ENCODE results near the gene FGFR3.

- TF ChIP-seq GABPA (IDR thresholded peaks at IDR 0.05; ENCODE audit: low read depth) (no peak), FOXM1 (IDR thresholded peaks at IDR 0.05; ENCODE audit: low read depth) (no peak), TAF1 (IDR thresholded peaks at IDR 0.05; ENCODE audit: borderline replicate concordance, low read depth, low read length) (no peak), USF2 (IDR thresholded peaks at IDR 0.05; ENCODE audit: borderline replicate concordance, low read depth, low read length) (no peak), CTCF (IDR thresholded peaks at IDR 0.05) (no peak), REST (IDR thresholded peaks at IDR 0.05; ENCODE audit: low read depth, low read length) (no peak), ELF1 (IDR thresholded peaks at IDR 0.05) (no peak), CHD2 (IDR thresholded peaks at IDR 0.05; ENCODE audit: low read length, partially characterized antibody) (no peak), SMC3 (IDR thresholded peaks at IDR 0.05; ENCODE audit: low read depth, low read length) (no peak), EP300 (IDR thresholded peaks at IDR 0.05; ENCODE audit: borderline replicate concordance in 1 of 2, low read depth in 1 of 2, low read length in 1 of 2) (no peak), RFX5 (IDR thresholded peaks at IDR 0.05; ENCODE audit: low read length) (no peak)
Measured at GRCh38 chr4:1851160-1851559, 58.1 kb downstream of the FGFR3 start.

Measured in SK-N-SH (cell line).